Measurements from ENCODE around the gene PDE5A.

GRCh38 chr4:119478446-119479179 lies 150.0 kb downstream of the PDE5A start:
- TF ChIP-seq EZH2 (IDR thresholded peaks at IDR 0.05; ENCODE audit: low read length, unreplicated experiment): no peak
- TF ChIP-seq, protein P1, sequence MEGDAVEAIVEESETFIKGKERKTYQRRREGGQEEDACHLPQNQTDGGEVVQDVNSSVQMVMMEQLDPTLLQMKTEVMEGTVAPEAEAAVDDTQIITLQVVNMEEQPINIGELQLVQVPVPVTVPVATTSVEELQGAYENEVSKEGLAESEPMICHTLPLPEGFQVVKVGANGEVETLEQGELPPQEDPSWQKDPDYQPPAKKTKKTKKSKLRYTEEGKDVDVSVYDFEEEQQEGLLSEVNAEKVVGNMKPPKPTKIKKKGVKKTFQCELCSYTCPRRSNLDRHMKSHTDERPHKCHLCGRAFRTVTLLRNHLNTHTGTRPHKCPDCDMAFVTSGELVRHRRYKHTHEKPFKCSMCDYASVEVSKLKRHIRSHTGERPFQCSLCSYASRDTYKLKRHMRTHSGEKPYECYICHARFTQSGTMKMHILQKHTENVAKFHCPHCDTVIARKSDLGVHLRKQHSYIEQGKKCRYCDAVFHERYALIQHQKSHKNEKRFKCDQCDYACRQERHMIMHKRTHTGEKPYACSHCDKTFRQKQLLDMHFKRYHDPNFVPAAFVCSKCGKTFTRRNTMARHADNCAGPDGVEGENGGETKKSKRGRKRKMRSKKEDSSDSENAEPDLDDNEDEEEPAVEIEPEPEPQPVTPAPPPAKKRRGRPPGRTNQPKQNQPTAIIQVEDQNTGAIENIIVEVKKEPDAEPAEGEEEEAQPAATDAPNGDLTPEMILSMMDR (conservative IDR thresholded peaks at IDR 0.05; ENCODE audit: low read depth, low read length): no peak
